ENCODE data around the gene RAPGEF1. TPM values are rescaled to one million over a fixed set of nuclear protein-coding genes. Genes with fewer than 3 reads are reported as not detected.

The RAPGEF1 gene
- total RNA-seq, 1 experiment from 2014 or later, result 61.5 TPM

DNA sequence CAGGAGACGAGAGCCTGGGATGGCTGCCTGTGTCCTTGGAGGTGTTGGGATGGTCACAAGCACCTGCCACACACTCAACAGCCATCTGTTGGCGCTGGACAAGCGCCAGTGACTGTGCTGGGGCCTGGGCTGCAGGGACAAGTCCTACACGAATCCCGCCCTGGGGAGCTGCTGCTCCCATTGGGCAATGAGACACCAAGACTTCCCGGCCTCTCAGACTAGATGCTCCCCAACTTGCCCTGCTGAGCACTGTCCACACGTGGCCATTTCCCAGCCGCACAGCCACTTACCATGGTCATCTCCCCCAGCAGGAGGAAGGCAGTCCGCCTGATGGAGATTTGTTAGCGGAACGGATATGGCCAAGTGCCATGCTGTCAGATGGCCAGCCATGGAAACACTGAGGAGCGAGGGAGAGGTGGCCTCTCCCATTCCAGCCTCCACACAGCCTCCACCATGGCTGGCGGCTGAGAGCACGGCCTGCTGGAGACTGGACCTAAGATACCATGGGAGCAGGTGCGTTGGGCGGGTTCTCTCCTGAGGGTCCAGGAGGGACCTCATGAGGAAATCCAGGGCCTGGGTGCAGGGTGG lies 150.7 kb downstream of the RAPGEF1 start:
- Histone ChIP-seq H3K4me1 (ENCODE audit: insufficient read depth, low read length, poor library complexity, severe bottlenecking) (no peaks in the 10 kb centered on the region), H3K4me3 (ENCODE audit: low read depth, low read length, poor library complexity, severe bottlenecking) (no peak overlapping the region), H3K9me3 (ENCODE audit: low read depth, low read length, poor library complexity, severe bottlenecking) (no peaks in the 10 kb centered on the region), H3K36me3 (ENCODE audit: insufficient read depth, low read length, poor library complexity, severe bottlenecking) (no peaks in the 10 kb centered on the region), H3K27ac (ENCODE audit: low read depth, low read length, poor library complexity, severe bottlenecking) (no peak overlapping the region), H3K27me3 (replicated peaks; ENCODE audit: insufficient read depth, low read depth, low read length, poor library complexity) (no peaks in the 10 kb centered on the region)
- no TSS peak for BruUV-seq (replicated peaks)
- TF ChIP-seq, protein P1, sequence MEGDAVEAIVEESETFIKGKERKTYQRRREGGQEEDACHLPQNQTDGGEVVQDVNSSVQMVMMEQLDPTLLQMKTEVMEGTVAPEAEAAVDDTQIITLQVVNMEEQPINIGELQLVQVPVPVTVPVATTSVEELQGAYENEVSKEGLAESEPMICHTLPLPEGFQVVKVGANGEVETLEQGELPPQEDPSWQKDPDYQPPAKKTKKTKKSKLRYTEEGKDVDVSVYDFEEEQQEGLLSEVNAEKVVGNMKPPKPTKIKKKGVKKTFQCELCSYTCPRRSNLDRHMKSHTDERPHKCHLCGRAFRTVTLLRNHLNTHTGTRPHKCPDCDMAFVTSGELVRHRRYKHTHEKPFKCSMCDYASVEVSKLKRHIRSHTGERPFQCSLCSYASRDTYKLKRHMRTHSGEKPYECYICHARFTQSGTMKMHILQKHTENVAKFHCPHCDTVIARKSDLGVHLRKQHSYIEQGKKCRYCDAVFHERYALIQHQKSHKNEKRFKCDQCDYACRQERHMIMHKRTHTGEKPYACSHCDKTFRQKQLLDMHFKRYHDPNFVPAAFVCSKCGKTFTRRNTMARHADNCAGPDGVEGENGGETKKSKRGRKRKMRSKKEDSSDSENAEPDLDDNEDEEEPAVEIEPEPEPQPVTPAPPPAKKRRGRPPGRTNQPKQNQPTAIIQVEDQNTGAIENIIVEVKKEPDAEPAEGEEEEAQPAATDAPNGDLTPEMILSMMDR (conservative IDR thresholded peaks at IDR 0.05; ENCODE audit: low read depth, low read length), result no peak
- TF ChIP-seq EZH2 (IDR thresholded peaks at IDR 0.05; ENCODE audit: borderline replicate concordance, low read depth, low read length, poor library complexity, severe bottlenecking), result no peak
- POLR2A ChIA-PET (ENCODE audit: low non-redundant PET), result no interaction called here
- intact Hi-C loops (cut with micrococcal nuclease; ENCODE audit: unreplicated experiment), result no loop called here
- CTCF ChIA-PET, result no interaction called here
- no peak for DNase-seq (ENCODE audit: low spot score)

DNA sequence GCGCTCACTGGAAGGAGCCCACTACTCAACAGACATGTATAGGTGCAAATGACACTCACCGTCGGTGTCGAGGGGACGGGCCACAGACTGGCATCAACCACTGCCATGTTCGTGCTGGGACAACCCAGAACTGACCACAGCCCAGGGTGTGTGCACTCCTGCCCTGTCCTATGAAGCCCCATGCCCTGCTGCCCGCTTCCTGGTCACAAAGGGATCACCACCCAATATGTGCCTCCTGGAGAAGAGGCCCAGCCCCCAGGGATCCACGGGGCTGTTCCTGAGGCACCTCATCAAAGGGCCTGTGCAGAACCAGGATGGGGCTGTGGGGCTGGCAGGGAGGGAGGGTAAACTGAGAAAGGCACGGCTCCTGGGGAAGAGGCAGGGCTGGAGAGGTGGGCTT lies 151.5 kb downstream of the RAPGEF1 start:
- intact Hi-C loops (cut with micrococcal nuclease; ENCODE audit: unreplicated experiment), result no loop called here

DNA sequence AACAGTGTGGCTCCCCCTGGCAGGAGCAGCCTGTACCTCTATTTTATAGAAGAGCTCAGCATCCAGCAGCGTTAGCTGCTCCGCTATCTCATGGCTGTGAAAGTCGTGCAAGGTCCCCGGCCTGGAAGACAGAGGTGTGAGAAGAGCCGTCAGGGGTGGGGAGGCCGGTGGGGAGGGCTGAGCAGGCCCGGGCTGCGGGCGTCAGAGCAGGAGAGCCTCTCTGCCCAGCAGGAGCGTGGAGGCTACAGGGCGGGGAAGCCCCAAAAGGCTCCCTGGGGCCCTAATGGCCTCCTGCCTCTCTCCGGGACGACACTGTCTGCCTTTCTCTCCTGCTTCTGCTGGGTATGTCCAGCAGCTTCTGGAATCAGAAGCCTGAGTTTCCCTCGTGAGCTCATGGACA lies 152.0 kb downstream of the RAPGEF1 start:
- CTCF ChIA-PET, result no interaction called here
- intact Hi-C loops (cut with micrococcal nuclease; ENCODE audit: unreplicated experiment), result no loop called here
- no peak for DNase-seq (ENCODE audit: low spot score)
- POLR2A ChIA-PET (ENCODE audit: low non-redundant PET), result no interaction called here
- Histone ChIP-seq H3K4me3 (ENCODE audit: low read depth, low read length, poor library complexity, severe bottlenecking) (no peak overlapping the region), H3K9me3 (ENCODE audit: low read depth, low read length, poor library complexity, severe bottlenecking) (no peaks in the 10 kb centered on the region), H3K36me3 (ENCODE audit: insufficient read depth, low read length, poor library complexity, severe bottlenecking) (no peaks in the 10 kb centered on the region), H3K27ac (ENCODE audit: low read depth, low read length, poor library complexity, severe bottlenecking) (no peak overlapping the region), H3K27me3 (replicated peaks; ENCODE audit: insufficient read depth, low read depth, low read length, poor library complexity) (no peaks in the 10 kb centered on the region), H3K4me1 (ENCODE audit: insufficient read depth, low read length, poor library complexity, severe bottlenecking) (no peaks in the 10 kb centered on the region)
- no peak for TF ChIP-seq EZH2 (IDR thresholded peaks at IDR 0.05; ENCODE audit: borderline replicate concordance, low read depth, low read length, poor library complexity, severe bottlenecking)
- TF ChIP-seq, protein P1 (conservative IDR thresholded peaks at IDR 0.05; ENCODE audit: low read depth, low read length), result no peak
- BruUV-seq (replicated peaks), result no TSS peak

More for the DNA sequence above, 151.5 kb downstream of the RAPGEF1 start:
- POLR2A ChIA-PET (ENCODE audit: low non-redundant PET), result no interaction called here
- H3K27ac ChIP-seq (ENCODE audit: low read depth, low read length, poor library complexity, severe bottlenecking), result no peak overlapping the region
- CTCF ChIA-PET, result no interaction called here
- TF ChIP-seq, protein P1 (conservative IDR thresholded peaks at IDR 0.05; ENCODE audit: low read depth, low read length), result no peak
- no peak for TF ChIP-seq EZH2 (IDR thresholded peaks at IDR 0.05; ENCODE audit: borderline replicate concordance, low read depth, low read length, poor library complexity, severe bottlenecking)
- no TSS peak for BruUV-seq (replicated peaks)
- no peak for DNase-seq (ENCODE audit: low spot score)
- no peaks in the 10 kb centered on the region for H3K27me3 ChIP-seq (replicated peaks; ENCODE audit: insufficient read depth, low read depth, low read length, poor library complexity)
- no peaks in the 10 kb centered on the region for H3K4me1 ChIP-seq (ENCODE audit: insufficient read depth, low read length, poor library complexity, severe bottlenecking)
- no peaks in the 10 kb centered on the region for H3K36me3 ChIP-seq (ENCODE audit: insufficient read depth, low read length, poor library complexity, severe bottlenecking)
- H3K9me3 ChIP-seq (ENCODE audit: low read depth, low read length, poor library complexity, severe bottlenecking), result no peaks in the 10 kb centered on the region
- H3K4me3 ChIP-seq (ENCODE audit: low read depth, low read length, poor library complexity, severe bottlenecking), result no peak overlapping the region

Data from A673 (cell line).